HS-5 (cell line): ENCODE measurements around the gene KLK8.
"Not testable (repeated sequence)": the region's sequence is repeated elsewhere in the genome, so short reads cannot be mapped to it uniquely, and the experiment has no call there.

Source experiments
- DNase-seq: peaks from one replicate; pipeline ENCODE4 v3.0.0-alpha.2; 2012; ENCODE audit warnings: low read depth

The KLK8 gene

GRCh38 chr19:51016798-51017683 lies 15.6 kb upstream of the KLK8 start:
- DNase-seq, result no peak

DNA sequence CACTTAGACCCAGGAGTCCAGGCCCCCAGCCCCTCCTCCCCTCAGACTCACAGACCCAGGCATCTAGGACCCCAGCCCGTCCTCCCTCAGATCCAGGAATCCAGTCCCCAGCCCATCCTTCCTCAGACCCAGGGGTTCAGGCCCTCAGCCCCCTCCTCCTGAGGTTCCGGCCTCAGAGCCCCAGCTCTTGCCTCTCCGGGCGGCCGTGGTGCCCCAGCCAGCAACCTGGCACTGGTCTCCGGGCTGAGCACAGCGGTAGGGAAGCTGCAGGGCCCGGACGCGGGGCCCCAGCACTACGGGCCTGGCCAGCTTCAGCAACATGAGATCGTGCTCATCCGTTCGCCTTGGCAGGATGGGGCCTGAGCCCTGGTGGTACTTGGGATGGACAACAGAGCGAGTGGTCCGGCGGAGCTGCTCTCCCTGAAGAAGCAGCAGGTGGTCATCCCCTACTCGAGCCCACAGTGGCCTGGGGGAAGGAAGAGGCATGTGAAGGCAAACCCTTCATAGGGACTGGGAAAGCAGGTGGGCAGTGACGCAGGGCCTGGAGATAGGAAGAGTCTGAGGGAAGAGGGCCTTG lies 14.4 kb upstream of the KLK8 start:
- DNase-seq, result no peak

DNA sequence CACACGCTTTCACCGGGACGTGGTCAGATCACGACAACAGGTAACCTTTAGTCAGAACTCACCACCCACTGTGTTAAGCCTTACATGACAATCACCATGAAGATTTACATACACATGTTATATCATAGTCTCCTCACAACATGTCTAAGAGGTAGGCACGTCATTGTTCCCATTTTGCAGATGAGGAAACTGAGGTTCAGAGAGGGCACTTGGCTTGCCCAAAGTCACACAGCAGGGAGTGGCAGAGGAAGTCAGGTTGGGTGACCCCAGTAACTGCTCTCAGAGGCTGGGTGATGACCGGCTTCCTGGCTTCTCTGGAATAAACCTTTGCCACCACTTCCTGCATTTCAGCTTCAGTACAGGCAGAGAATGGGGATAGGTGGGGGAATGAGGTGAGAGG lies 12.8 kb upstream of the KLK8 start:
- DNase-seq, result no peak

DNA sequence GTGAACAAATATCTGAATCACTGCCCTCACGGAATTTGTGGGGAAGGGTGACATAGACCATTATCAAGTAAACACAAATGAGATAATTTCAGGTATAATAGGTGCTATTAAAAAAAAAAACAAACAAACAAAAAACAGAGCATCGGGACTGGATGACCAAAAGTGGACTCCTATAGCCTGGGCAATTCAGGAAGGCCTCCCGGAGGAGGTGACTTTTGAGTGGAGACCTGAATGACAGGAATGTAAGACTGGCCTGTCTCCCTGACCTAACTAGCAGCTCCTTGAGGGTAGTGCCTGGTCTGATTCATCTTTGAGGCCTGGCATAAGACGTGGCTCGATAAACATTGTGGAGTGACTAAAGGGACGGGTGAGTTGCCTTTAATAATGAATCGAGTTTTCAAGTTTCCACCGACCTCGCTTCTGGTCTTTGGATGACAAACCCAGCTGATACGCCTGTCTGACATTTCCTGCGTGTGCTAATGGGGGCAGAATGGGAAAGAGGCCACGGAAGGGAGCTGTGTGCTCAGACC lies 11.3 kb upstream of the KLK8 start:
- no peak for DNase-seq

GRCh38 chr19:51010066-51010795 lies 8.8 kb upstream of the KLK8 start:
- DNase-seq, result no peak

GRCh38 chr19:51009061-51009891 lies 7.9 kb upstream of the KLK8 start:
- DNase-seq, result no peak

- DNase-seq, result no peak
Measured at GRCh38 chr19:51007488-51007887, 6.1 kb upstream of the KLK8 start.

- DNase-seq, result no peak
Measured at GRCh38 chr19:51006406-51006805, 5.0 kb upstream of the KLK8 start.

GRCh38 chr19:51005248-51005647 lies 3.8 kb upstream of the KLK8 start:
- DNase-seq, result no peak

GRCh38 chr19:51003316-51003715 lies 1.9 kb upstream of the KLK8 start:
- no peak for DNase-seq

DNA sequence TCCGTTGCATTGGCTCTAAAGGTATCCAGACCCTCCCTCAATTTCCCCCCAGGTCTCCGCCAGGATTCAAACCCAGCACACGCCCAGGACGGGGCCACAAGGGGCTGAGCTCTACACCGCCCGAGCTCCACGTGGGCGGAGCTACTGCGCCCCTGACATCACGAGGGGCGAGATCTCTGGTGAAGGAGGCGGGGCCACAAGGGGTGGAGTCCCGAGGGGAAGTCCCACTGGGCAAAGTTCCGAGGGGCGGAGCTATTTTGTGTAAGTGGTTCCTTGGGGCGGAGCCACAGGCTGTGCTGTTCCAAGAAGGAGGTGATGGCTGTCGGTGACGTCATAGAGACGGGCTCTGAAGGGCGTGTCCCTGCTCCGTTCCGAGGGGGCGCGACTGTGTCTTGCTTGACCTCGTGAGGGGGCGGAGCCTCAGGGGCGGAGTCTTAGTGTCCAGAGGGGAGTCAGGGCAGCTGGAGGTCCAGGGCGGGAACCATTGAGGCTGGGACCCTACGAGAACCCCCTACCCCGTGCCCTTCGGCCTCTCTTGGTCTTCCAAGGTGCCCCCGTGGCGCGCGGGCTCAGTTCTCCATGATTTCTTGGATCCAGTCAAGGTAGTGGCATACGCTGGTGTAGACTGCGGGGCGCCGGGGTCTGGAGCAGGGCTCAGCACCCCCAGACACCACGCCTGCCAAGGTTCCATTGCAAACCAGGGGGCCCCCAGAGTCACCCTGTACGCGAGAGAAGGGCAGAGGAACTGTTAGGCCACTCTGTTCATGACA lies 1.3 kb upstream of the KLK8 start:
- no peak for DNase-seq

GRCh38 chr19:51002089-51002532 lies 707 bp upstream of the KLK8 start:
- no peak for DNase-seq

DNA sequence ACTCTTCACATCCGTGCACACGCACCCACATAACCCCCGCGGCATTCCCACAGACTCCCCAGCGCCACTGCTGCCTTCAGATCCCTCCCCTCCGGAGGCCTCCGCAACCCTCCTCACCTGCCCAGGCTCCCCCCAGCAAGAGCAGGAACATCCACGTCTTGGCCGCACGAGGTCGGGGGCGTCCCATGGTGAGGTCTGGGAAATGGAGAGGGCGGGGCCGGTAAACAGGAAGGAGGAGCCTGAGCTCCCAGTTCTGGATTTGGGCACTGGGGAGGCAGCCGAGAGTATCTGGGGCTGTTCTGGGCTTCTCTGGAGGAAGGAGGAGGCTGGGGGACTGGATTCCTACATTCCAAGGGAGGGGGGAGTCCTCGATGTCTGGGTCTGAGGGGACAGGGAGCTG lies 423 bp downstream of the KLK8 start:
- no peak for DNase-seq

- DNase-seq, result no peak
Measured at GRCh38 chr19:51000426-51000825, 978 bp downstream of the KLK8 start.

GRCh38 chr19:50998686-50999085 lies 2.7 kb downstream of the KLK8 start:
- no peak for DNase-seq

DNA sequence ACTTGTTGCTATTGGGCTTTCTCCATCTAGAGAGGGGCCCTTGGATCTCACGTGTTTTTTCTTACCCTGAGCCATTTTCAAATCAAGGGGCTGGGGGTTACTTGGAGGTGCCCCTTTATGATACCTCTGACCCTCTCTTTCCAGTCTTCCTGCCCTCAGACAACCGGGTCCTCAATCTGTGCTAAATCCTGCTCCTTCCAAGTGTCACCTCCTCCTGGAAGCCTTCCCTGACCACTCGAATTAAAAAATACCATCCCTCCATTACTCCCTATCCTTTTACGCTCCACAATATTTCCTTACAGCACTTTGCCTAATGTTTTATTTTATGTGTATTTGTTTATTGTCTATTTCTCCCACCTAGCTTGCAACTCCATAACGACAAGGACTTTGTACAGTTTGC lies 3.3 kb downstream of the KLK8 start:
- DNase-seq, result no peak

- peak; percentile 3 for DNase-seq
Measured at GRCh38 chr19:50994129-50994528, 7.3 kb downstream of the KLK8 start.

DNA sequence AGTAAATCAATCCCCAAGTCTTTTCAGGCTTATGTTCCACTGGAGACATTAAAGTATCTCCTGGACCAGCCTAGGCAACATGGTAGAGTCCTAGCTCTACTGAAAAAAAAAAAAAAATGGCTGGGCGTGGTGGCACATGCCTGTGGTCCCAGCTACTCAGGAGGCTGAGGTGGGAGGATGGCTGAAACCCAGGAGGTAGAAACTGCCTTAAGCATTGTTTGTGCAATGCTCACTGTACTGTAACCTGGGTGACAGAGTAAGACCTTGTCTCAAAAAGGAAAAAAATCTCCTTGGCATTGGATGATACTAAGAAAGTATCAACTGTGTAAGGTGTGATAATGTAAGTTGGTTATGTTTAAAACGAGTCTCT lies 8.8 kb downstream of the KLK8 start:
- DNase-seq, result no peak

DNA sequence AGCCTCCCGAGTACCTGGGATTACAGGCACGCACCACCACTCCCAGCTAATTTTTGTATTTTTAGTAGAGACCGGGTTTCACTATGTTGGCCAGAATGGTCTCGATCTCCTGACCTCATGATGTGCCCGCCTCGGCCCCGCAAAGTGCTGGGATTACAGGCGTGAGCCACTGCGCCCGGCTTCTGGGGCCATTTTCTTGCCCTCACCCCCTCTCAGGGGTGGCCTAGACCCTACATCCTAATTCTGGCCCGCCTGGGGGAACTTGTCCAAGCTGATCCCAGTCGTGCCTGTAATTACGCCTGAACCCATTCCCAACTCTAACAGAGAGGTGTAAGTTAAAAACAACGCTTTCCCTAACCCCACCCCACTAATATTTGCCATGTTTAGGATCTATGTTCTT lies 17.0 kb downstream of the KLK8 start:
- not testable (repeated sequence) for DNase-seq

- no peak for DNase-seq
Measured at GRCh38 chr19:50983625-50984292, 17.6 kb downstream of the KLK8 start, which contains the start of gene KLK7. Gene KLK7 (minus strand): TSS chr19:50983917. CDS start chr19:50982399, 1,518 bp downstream.
